Right atrium auricular region (tissue), 2 donors: ENCODE measurements around the gene BZW1. TPM values are rescaled to one million over a fixed set of nuclear protein-coding genes. Genes with fewer than 3 reads are reported as not detected.

Experiments
- DNase-seq: peaks from one replicate; pipeline ENCODE4 v3.0.0-alpha.2; 2019; ENCODE audit warnings: low spot score
- H3K27ac ChIP-seq, 2 donors: fragments of 200-600 bp; sonication (generic); 1 replicate in 1 of 2; 2 replicates in 1 of 2; pipeline ENCODE4 v1.5.1; 2016 to 2019
- H3K27me3 ChIP-seq, 2 donors: fragments of 200-600 bp; sonication (generic); one replicate each; pipeline versions ENCODE4 v1.5.1 to v1.6.0; 2017 to 2019
- H3K36me3 ChIP-seq: fragments of 200-600 bp; sonication (generic); one replicate; pipeline ENCODE4 v1.5.1; 2016
- H3K4me1 ChIP-seq, 2 donors: fragments of 200-600 bp; sonication (generic); one replicate each; pipeline versions ENCODE4 v1.5.1 to v1.6.0; 2017 to 2019
- H3K4me3 ChIP-seq, 2 donors: fragments of 200-600 bp; sonication (generic); 1 replicate in 1 of 2; 2 replicates in 1 of 2; pipeline ENCODE4 v1.5.1; 2017 to 2019; ENCODE audit warnings: mild to moderate bottlenecking in 1 of 2, moderate library complexity in 1 of 2
- H3K9me3 ChIP-seq, 2 donors: fragments of 200-600 bp; sonication (generic); one replicate each; pipeline ENCODE4 v1.5.1; 2019
- CTCF ChIP-seq, 2 donors: fragments of 200-600 bp; sonication (generic); IDR thresholded peaks; one replicate each; pipeline ENCODE4 v1.5.1; 2019; ENCODE audit warnings: antibody characterized with exemption in 2 of 2
- total RNA-seq, 2 donors: library from RNA; depleted of rRNA; stranded (reverse); fragments of >200 nt; gene quantifications; one replicate each; pipeline ENCODE4 v1.1.0, GENCODE V29; 2016

The BZW1 gene
- total RNA-seq, 2 donors from 2014 or later, result 58.0 to 131 TPM

GRCh38 chr2:200843993-200844948 is 32.6 kb downstream of the BZW1 start:
- no peak for TF ChIP-seq CTCF (IDR thresholded peaks at IDR 0.05)
- no peaks in the 10 kb centered on the region for H3K27me3 ChIP-seq

GRCh38 chr2:200845194-200845593 is 33.5 kb downstream of the BZW1 start:
- no peak for TF ChIP-seq CTCF (IDR thresholded peaks at IDR 0.05)
- H3K4me1 ChIP-seq, result no peaks in the 10 kb centered on the region
- H3K27ac ChIP-seq, result no peak overlapping the region
- H3K27me3 ChIP-seq, result no peaks in the 10 kb centered on the region
- DNase-seq, result no peak
- H3K4me3 ChIP-seq, result no peak overlapping the region
- H3K9me3 ChIP-seq, result no peaks in the 10 kb centered on the region
- H3K36me3 ChIP-seq, result no peaks in the 10 kb centered on the region

More at GRCh38 chr2:200843993-200844948, 32.6 kb downstream of the BZW1 start:
- no peaks in the 10 kb centered on the region for H3K36me3 ChIP-seq
- DNase-seq, result no peak
- H3K27ac ChIP-seq, result no peak overlapping the region
- no peaks in the 10 kb centered on the region for H3K4me1 ChIP-seq
- H3K9me3 ChIP-seq, result no peaks in the 10 kb centered on the region
- no peak overlapping the region for H3K4me3 ChIP-seq

- H3K4me1 ChIP-seq, result no peaks in the 10 kb centered on the region
- H3K36me3 ChIP-seq, result peaks cover 1% of the 10 kb centered on the region
- no peak for TF ChIP-seq CTCF (IDR thresholded peaks at IDR 0.05)
- no peak overlapping the region for H3K4me3 ChIP-seq
- no peaks in the 10 kb centered on the region for H3K9me3 ChIP-seq
- no peaks in the 10 kb centered on the region for H3K27me3 ChIP-seq
- DNase-seq, result no peak
- H3K27ac ChIP-seq, result no peak overlapping the region
Observed at GRCh38 chr2:200845669-200846325, 34.1 kb downstream of the BZW1 start.

- DNase-seq, result no peak
- no peak overlapping the region for H3K27ac ChIP-seq
- peaks cover 16% of the 10 kb centered on the region for H3K36me3 ChIP-seq
- H3K9me3 ChIP-seq, result no peaks in the 10 kb centered on the region
- H3K4me3 ChIP-seq, result no peak overlapping the region
- TF ChIP-seq CTCF (IDR thresholded peaks at IDR 0.05), result no peak
- H3K4me1 ChIP-seq, result no peaks in the 10 kb centered on the region
- H3K27me3 ChIP-seq, result no peaks in the 10 kb centered on the region
Observed at GRCh38 chr2:200847269-200847668, 35.6 kb downstream of the BZW1 start.

- no peaks in the 10 kb centered on the region for H3K27me3 ChIP-seq
- H3K27ac ChIP-seq, result no peak overlapping the region
- no peaks in the 10 kb centered on the region for H3K9me3 ChIP-seq
- DNase-seq, result no peak
- no peaks in the 10 kb centered on the region for H3K4me1 ChIP-seq
- H3K36me3 ChIP-seq, result peaks cover 22% of the 10 kb centered on the region
- no peak for TF ChIP-seq CTCF (IDR thresholded peaks at IDR 0.05)
- no peak overlapping the region for H3K4me3 ChIP-seq
Observed at GRCh38 chr2:200847939-200848338, 36.2 kb downstream of the BZW1 start.
